OCI-LY7 (cell line): ENCODE results near the gene POLD3.

ENCODE experiments used
- EZH2phosphoT487 ChIP-seq: fragments of 200-600 bp; sonication (generic); IDR thresholded peaks from 2 replicates; pipeline ENCODE4 v1.6.1; 2018; ENCODE audit warnings: low read depth, borderline replicate concordance, mild to moderate bottlenecking, mixed run types, antibody characterized with exemption, low read length, moderate library complexity, mixed read lengths
- TF ChIP-seq, protein P1 (sequence below): fragments of 200-600 bp; sonication (generic); conservative IDR thresholded peaks from 2 replicates; pipeline ENCODE4 v1.5.1; 2014; ENCODE audit warnings: mild to moderate bottlenecking, antibody characterized with exemption, low read length, moderate library complexity, mixed read lengths

- TF ChIP-seq, protein P1, sequence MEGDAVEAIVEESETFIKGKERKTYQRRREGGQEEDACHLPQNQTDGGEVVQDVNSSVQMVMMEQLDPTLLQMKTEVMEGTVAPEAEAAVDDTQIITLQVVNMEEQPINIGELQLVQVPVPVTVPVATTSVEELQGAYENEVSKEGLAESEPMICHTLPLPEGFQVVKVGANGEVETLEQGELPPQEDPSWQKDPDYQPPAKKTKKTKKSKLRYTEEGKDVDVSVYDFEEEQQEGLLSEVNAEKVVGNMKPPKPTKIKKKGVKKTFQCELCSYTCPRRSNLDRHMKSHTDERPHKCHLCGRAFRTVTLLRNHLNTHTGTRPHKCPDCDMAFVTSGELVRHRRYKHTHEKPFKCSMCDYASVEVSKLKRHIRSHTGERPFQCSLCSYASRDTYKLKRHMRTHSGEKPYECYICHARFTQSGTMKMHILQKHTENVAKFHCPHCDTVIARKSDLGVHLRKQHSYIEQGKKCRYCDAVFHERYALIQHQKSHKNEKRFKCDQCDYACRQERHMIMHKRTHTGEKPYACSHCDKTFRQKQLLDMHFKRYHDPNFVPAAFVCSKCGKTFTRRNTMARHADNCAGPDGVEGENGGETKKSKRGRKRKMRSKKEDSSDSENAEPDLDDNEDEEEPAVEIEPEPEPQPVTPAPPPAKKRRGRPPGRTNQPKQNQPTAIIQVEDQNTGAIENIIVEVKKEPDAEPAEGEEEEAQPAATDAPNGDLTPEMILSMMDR = no peak
- no peak for TF ChIP-seq EZH2phosphoT487
These were observed 45.3 kb downstream of the POLD3 start for GRCh38 chr11:74637700-74638099.
